NCI-H2171 (cell line): ENCODE results near the gene ALG10.
"Not testable (repeated sequence)": the region's sequence is repeated elsewhere in the genome, so short reads cannot be mapped to it uniquely, and the experiment has no call there.

Experiments used
- DNase-seq: peaks from one replicate; lab custom pipeline; 2025; lab: John Stamatoyannopoulos, UW

ALG10 gene

GRCh38 chr12:34022079-34022830, at the start of gene ALG10:
Gene ALG10 (plus strand): TSS chr12:34022496. CDS start chr12:34022600, 104 bp downstream.
- DNase-seq = peak; percentile 97

GRCh38 chr12:33972884-33973283, 49.4 kb upstream of the ALG10 start:
- not testable (repeated sequence) for DNase-seq

- no peak for DNase-seq
Measured at GRCh38 chr12:33977887-33978286, 44.4 kb upstream of the ALG10 start.

- no peak for DNase-seq
Measured at GRCh38 chr12:33988197-33988805, 34.0 kb upstream of the ALG10 start.

GRCh38 chr12:33988913-33989312, 33.4 kb upstream of the ALG10 start:
- no peak for DNase-seq

GRCh38 chr12:33994857-33995808, 27.2 kb upstream of the ALG10 start:
- no peak for DNase-seq

- DNase-seq = not testable (repeated sequence)
Measured at GRCh38 chr12:34008835-34009234, 13.5 kb upstream of the ALG10 start.

- DNase-seq = no peak
Measured at GRCh38 chr12:34016361-34016760, 5.9 kb upstream of the ALG10 start.

GRCh38 chr12:34021071-34021470, 1.2 kb upstream of the ALG10 start:
- no peak for DNase-seq

- DNase-seq = not testable (repeated sequence)
Measured at GRCh38 chr12:34027661-34028060, 5.4 kb downstream of the ALG10 start.

- DNase-seq = no peak
Measured at GRCh38 chr12:34030591-34030990, 8.3 kb downstream of the ALG10 start.

GRCh38 chr12:34033628-34034296, 11.5 kb downstream of the ALG10 start:
- DNase-seq = no peak

GRCh38 chr12:34038357-34038756, 16.1 kb downstream of the ALG10 start:
- not testable (repeated sequence) for DNase-seq

- no peak for DNase-seq
Measured at GRCh38 chr12:34046570-34046969, 24.3 kb downstream of the ALG10 start.

GRCh38 chr12:34047855-34048254, 25.6 kb downstream of the ALG10 start:
- DNase-seq = not testable (repeated sequence)

GRCh38 chr12:34048714-34049113, 26.4 kb downstream of the ALG10 start:
- no peak for DNase-seq

- DNase-seq = no peak
Measured at GRCh38 chr12:34051486-34051885, 29.2 kb downstream of the ALG10 start.

GRCh38 chr12:34054938-34055337, 32.6 kb downstream of the ALG10 start:
- DNase-seq = no peak
